ENCODE measurements around the gene MYO1B.

The MYO1B gene

GRCh38 chr2:191246820-191247380 lies 1.7 kb downstream of the MYO1B start:
- TF ChIP-seq CTCF (IDR thresholded peaks at IDR 0.05; ENCODE audit: borderline replicate concordance, insufficient read depth, low read depth, low read length) = no peak
- H3K4me3 ChIP-seq (ENCODE audit: low read depth, low read length) = no peak overlapping the region

- H3K4me3 ChIP-seq (ENCODE audit: low read depth, low read length) = no peak overlapping the region
- TF ChIP-seq CTCF (IDR thresholded peaks at IDR 0.05; ENCODE audit: borderline replicate concordance, insufficient read depth, low read depth, low read length) = no peak
Observed at GRCh38 chr2:191247381-191248057, 2.3 kb downstream of the MYO1B start.

- H3K4me3 ChIP-seq (ENCODE audit: low read depth, low read length) = no peak overlapping the region
- no peak for TF ChIP-seq CTCF (IDR thresholded peaks at IDR 0.05; ENCODE audit: borderline replicate concordance, insufficient read depth, low read depth, low read length)
Observed at GRCh38 chr2:191249156-191249813, 4.1 kb downstream of the MYO1B start.

GRCh38 chr2:191250400-191250799 lies 5.2 kb downstream of the MYO1B start:
- no peak overlapping the region for H3K4me3 ChIP-seq (ENCODE audit: low read depth, low read length)
- TF ChIP-seq CTCF (IDR thresholded peaks at IDR 0.05; ENCODE audit: borderline replicate concordance, insufficient read depth, low read depth, low read length) = no peak

- H3K4me3 ChIP-seq (ENCODE audit: low read depth, low read length) = no peak overlapping the region
- no peak for TF ChIP-seq CTCF (IDR thresholded peaks at IDR 0.05; ENCODE audit: borderline replicate concordance, insufficient read depth, low read depth, low read length)
Observed at GRCh38 chr2:191250986-191251385, 5.8 kb downstream of the MYO1B start.

GRCh38 chr2:191252699-191253098 lies 7.5 kb downstream of the MYO1B start:
- no peak for TF ChIP-seq CTCF (IDR thresholded peaks at IDR 0.05; ENCODE audit: borderline replicate concordance, insufficient read depth, low read depth, low read length)
- no peak overlapping the region for H3K4me3 ChIP-seq (ENCODE audit: low read depth, low read length)

- H3K4me3 ChIP-seq (ENCODE audit: low read depth, low read length) = no peak overlapping the region
- no peak for TF ChIP-seq CTCF (IDR thresholded peaks at IDR 0.05; ENCODE audit: borderline replicate concordance, insufficient read depth, low read depth, low read length)
Observed at GRCh38 chr2:191253476-191253875, 8.3 kb downstream of the MYO1B start.
